ENCODE results near the gene SLC32A1.

Gene SLC32A1

DNA sequence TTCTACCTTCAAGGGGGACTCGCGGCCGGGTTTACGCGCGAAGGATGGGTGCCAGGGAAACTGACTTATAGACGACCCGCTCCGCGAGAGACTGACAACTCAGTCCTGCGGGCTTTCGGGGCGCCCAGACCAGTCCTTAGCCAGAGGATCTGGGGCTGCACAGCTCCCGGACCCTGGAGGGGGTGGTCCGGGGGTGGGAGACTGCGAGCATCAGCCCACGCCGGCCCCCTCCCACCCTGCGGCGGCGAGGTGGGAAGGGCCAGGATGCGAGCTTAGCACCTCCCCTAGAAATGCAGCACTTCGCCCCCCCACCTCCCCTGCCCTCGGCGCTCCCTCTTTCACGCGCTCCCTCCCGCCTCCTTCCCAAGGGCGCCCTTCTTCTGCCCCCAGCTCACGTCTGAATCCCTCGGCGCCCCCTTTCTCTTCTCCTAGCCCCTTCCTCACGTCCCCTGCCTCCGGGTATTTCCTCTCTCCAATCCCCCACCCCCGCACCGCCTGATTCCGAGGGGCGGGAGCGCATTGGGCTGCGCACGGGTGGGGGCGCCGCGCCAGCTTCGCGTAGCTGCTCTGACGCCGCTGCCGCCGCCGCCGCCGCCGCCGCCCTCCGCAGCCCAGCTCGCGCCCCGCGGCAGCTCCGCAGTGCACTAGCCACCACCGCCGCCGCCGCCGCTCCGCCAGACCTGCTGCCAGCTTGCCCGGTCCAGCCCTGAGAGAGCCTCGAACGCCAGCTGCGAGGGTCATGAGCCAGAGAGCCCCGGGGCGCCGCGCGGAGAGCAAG lies at the start of gene SLC32A1:
Gene SLC32A1 (plus strand): TSS at position 639 of the 778 bp plus-strand sequence. CDS start 239 bp downstream, outside the sequence.
- DNase-seq (ENCODE audit: low read depth in 2 of 2) = no peak

- no peak for DNase-seq (ENCODE audit: low read depth in 2 of 2)
Measured at GRCh38 chr20:38674765-38675133, 49.5 kb upstream of the SLC32A1 start.

GRCh38 chr20:38676576-38676975 lies 47.7 kb upstream of the SLC32A1 start:
- DNase-seq (ENCODE audit: low read depth in 2 of 2) = no peak

- no peak for DNase-seq (ENCODE audit: low read depth in 2 of 2)
Measured at GRCh38 chr20:38680500-38681306, 43.6 kb upstream of the SLC32A1 start.

GRCh38 chr20:38685271-38685670 lies 39.0 kb upstream of the SLC32A1 start:
- DNase-seq (ENCODE audit: low read depth in 2 of 2) = no peak

- DNase-seq (ENCODE audit: low read depth in 2 of 2) = peak in 1 of 2 experiments; percentile 5
Measured at GRCh38 chr20:38685853-38686473, 38.3 kb upstream of the SLC32A1 start.

GRCh38 chr20:38692436-38693411 lies 31.6 kb upstream of the SLC32A1 start:
- DNase-seq (ENCODE audit: low read depth in 2 of 2) = peak; percentile 9 to 28

- DNase-seq (ENCODE audit: low read depth in 2 of 2) = no peak
Measured at GRCh38 chr20:38697306-38697705, 27.0 kb upstream of the SLC32A1 start.

GRCh38 chr20:38698541-38698940 lies 25.7 kb upstream of the SLC32A1 start:
- DNase-seq (ENCODE audit: low read depth in 2 of 2) = no peak

DNA sequence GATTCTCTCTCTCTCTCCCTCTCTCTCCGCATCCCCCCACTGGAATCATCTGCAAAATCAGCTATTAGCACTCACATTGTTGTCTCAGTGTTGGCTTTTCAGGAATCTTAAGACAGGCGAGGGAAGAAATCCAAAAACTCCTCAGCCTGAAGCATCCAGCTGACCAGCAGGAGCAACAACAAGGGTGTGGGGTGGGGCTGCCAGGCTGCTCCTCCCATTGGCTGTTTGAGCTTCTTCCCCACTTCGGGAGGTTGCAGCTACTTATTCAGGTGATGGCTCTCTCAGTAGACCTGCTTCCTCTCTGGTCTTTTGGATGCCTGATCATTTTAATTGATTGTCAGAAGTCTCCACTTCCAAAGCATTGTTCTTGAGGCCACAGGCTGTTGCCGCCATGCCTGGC lies 24.1 kb upstream of the SLC32A1 start:
- no peak for DNase-seq (ENCODE audit: low read depth in 2 of 2)

DNA sequence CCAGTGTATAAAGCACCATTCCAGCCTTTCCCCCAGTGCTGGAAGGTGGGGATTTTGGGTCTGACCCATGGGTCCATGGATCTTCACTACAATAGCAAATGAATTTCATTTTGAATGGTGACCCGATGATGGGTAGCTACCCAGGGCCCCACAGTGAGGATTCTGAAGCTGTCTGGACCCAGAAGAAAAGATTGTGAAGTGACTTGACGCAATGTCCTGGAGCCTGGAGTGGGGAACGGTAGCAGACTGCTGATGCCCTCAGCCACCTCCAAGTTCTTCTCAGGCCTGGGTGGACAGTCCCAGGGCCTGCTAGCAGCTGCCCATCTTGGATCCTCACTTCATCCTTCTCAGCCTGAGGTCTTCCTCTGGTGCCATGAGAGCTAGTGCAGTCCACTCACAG lies 23.4 kb upstream of the SLC32A1 start:
- no peak for DNase-seq (ENCODE audit: low read depth in 2 of 2)

GRCh38 chr20:38703526-38703925 lies 20.8 kb upstream of the SLC32A1 start:
- DNase-seq (ENCODE audit: low read depth in 2 of 2) = no peak

GRCh38 chr20:38704136-38704535 lies 20.1 kb upstream of the SLC32A1 start:
- DNase-seq (ENCODE audit: low read depth in 2 of 2) = no peak

DNA sequence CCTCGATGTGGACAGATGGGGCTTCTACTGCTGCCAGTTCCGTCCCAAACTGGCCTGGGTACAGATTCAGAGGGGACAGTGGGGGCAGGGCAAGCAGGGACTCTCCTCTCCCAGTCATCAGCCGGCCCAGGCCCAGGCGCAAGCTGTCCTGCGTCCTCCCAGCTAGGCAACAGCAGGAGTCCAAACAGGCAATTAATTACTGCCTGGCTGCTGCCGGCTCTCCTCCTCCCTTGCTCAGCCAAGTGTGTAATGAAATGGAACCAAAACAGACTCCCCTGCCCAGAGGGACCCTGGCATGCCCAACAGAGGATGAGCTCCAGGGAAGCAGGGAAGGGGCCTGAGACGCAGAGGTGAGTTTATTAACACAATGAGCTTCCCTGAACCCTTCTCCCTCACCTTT lies 17.8 kb upstream of the SLC32A1 start:
- no peak for DNase-seq (ENCODE audit: low read depth in 2 of 2)

DNA sequence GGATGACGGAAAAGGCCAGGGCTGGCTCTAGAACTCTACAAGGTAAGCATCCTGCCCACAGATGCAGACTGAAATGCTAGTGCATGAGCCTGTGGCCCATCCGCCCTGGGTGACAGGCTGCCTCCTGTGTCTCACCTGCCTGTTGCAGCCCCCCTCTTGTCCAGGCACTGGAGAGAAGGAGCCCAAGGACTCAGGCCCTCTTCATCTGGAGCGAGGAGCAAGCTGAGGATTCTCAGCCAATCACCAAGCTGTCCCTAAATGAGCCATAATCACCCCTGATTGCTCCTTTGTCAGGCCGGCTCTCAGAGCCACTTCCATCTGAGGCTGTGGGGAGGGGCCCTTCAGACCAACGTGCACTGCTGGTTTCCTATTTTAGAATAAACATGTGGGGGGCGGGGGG lies 10.0 kb upstream of the SLC32A1 start:
- DNase-seq (ENCODE audit: low read depth in 2 of 2) = no peak

GRCh38 chr20:38715646-38716045 lies 8.6 kb upstream of the SLC32A1 start:
- no peak for DNase-seq (ENCODE audit: low read depth in 2 of 2)

- no peak for DNase-seq (ENCODE audit: low read depth in 2 of 2)
Measured at GRCh38 chr20:38722683-38723016, 1.6 kb upstream of the SLC32A1 start.

DNA sequence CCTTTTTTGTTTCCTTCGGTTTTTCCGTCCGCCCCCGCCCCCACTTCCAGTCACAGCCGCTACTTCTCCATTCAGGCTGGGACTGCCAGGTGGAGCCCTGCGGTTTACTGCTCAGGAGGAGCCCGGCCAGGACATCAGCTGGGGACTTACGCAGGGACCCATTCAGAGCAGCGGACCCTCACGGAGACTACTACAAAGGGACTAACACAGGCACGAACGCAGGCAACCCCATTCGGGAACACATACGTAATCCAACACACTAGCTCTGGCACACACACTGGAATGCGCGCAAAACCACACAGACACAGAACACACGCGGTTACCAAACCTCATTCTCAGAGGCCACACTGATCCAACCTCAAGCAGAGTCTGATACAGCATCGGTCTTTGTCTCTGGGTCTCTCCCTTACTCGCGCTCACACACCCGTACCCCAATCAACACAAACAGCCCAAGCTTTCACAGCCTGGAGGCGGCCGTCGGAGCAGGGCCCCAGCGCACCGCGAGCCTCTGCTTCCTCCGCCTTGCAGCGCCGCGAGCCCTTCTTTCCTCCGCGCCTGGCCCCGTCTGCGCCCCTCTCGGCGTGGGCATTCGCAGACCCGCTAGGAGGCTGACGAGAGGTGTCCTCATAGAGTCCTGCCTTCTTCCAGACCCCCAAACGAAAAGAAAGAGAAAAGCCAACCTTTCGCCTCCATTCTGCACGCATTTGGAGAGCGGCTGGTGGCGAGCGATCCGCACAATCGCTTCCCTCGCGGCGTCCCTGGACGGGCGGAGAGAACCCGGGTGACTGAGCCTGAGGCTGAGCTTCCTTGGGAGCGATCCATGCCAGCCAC lies 1.1 kb upstream of the SLC32A1 start:
- no peak for DNase-seq (ENCODE audit: low read depth in 2 of 2)

DNA sequence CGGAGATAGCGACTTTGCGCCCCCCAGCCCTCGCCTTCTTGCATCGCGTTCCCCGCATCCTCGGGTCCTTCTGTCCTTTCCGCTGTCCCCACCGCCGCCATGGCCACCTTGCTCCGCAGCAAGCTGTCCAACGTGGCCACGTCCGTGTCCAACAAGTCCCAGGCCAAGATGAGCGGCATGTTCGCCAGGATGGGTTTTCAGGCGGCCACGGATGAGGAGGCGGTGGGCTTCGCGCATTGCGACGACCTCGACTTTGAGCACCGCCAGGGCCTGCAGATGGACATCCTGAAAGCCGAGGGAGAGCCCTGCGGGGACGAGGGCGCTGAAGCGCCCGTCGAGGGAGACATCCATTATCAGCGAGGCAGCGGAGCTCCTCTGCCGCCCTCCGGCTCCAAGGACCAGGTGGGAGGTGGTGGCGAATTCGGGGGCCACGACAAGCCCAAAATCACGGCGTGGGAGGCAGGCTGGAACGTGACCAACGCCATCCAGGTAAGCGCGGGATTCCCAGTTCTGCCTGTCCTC lies 401 bp downstream of the SLC32A1 start:
- no peak for DNase-seq (ENCODE audit: low read depth in 2 of 2)

GRCh38 chr20:38725148-38725901 lies 1.0 kb downstream of the SLC32A1 start:
- DNase-seq (ENCODE audit: low read depth in 2 of 2) = no peak

Measured in fibroblast of skin of left biceps (primary cell).